ENCODE measurements around the gene CPSF3. TPM values are rescaled to one million over a fixed set of nuclear protein-coding genes. Genes with fewer than 3 reads are reported as not detected.
A peak's percentile ranks its signal among the peaks of the same experiment; 100 is the strongest.

Gene CPSF3
- 78.4 TPM for polyA plus RNA-seq (2013, experiment 1 of 2)
- 77.6 TPM for polyA plus RNA-seq (2013, experiment 2 of 2)

GRCh38 chr2:9423100-9423921 lies at the start of gene CPSF3, which contains the start of gene ITGB1BP1:
Gene CPSF3 (plus strand): TSS chr2:9423654. CDS start chr2:9423774, 120 bp downstream.
Gene ITGB1BP1 (minus strand): TSS chr2:9423528. CDS start chr2:9418697, 4,831 bp downstream.
- no peak within 1 kb of the TSS for H2BK12ac ChIP-seq (ENCODE audit: low read length)
- H3K14ac ChIP-seq (ENCODE audit: low read length): peak within 1 kb of the TSS; percentile 98
- H3K79me1 ChIP-seq (ENCODE audit: low read depth, low read length): peaks cover 7% of the 10 kb centered on the region
- no peak within 1 kb of the TSS for H2AK5ac ChIP-seq (ENCODE audit: low read depth, low read length)
- peak within 1 kb of the TSS; percentile 92 for H3K4me2 ChIP-seq (ENCODE audit: insufficient read depth, low read length, poor library complexity, severe bottlenecking)
- H3K4me3 ChIP-seq (ENCODE audit: low read length in 2 of 2): peak within 1 kb of the TSS; percentile 76 to 94
- peak; percentile 99 for DNase-seq (ENCODE audit: low spot score)
- peak within 1 kb of the TSS; percentile 49 for H2BK15ac ChIP-seq (ENCODE audit: low read length)
- peak within 1 kb of the TSS; percentile 97 for H3K18ac ChIP-seq (ENCODE audit: low read length)
- H3K27ac ChIP-seq (replicated peaks; ENCODE audit: low read length): peak within 1 kb of the TSS; percentile 87
- peaks cover 11 to 13% of the 10 kb centered on the region in 2 donors for H3K4me1 ChIP-seq (ENCODE audit: control insufficient read depth in 2 of 2, insufficient read depth in 1 of 2, low read depth in 1 of 2, low read length in 2 of 2)
- H3K23ac ChIP-seq (ENCODE audit: low read depth, low read length, poor library complexity): peak within 1 kb of the TSS; percentile 82
- H4K91ac ChIP-seq (ENCODE audit: low read depth, low read length, poor library complexity): no peak within 1 kb of the TSS
- H2BK120ac ChIP-seq (ENCODE audit: low read depth, low read length): peak within 1 kb of the TSS; percentile 23
- H3K27me3 ChIP-seq (ENCODE audit: control insufficient read depth in 3 of 3, insufficient read depth in 3 of 3, low read depth in 1 of 3, low read length in 3 of 3): no peaks in the 10 kb centered on the region
- no CpG with 5 or more reads among the region's 91 CpGs for WGBS, 2 donors (ENCODE audit: extremely low coverage in 2 of 2, insufficient read length in 2 of 2, insufficient replicate concordance in 1 of 2)
- no peak within 1 kb of the TSS for H3K4ac ChIP-seq (ENCODE audit: low read length)
- H3K9ac ChIP-seq (ENCODE audit: low read depth, low read length, poor library complexity): peak within 1 kb of the TSS; percentile 97
- H2AFZ ChIP-seq (ENCODE audit: low read length): peak within 1 kb of the TSS; percentile 88
- peak within 1 kb of the TSS; percentile 43 for H2BK5ac ChIP-seq (ENCODE audit: low read length)
- no peak within 1 kb of the TSS for H4K8ac ChIP-seq (ENCODE audit: low read depth, low read length)
- H3K36me3 ChIP-seq (replicated peaks in 1 of 2; ENCODE audit: control insufficient read depth in 2 of 2, insufficient read depth in 2 of 2, low read length in 2 of 2): peaks cover 2 to 30% of the 10 kb centered on the region in 2 donors
- no peaks in the 10 kb centered on the region for H3K9me3 ChIP-seq (replicated peaks in 1 of 2; ENCODE audit: control insufficient read depth in 2 of 2, insufficient read depth in 1 of 2, low read depth in 1 of 2, low read length in 2 of 2)

- Histone ChIP-seq H3K4ac (ENCODE audit: low read length) (no peak overlapping the region), H2BK120ac (ENCODE audit: low read depth, low read length) (no peak overlapping the region), H2BK12ac (ENCODE audit: low read length) (no peak overlapping the region), H3K4me3 (ENCODE audit: low read length in 2 of 2) (no peak overlapping the region), H3K9ac (ENCODE audit: low read depth, low read length, poor library complexity) (peak overlapping the region; percentile 36), H4K8ac (ENCODE audit: low read depth, low read length) (no peak overlapping the region), H3K36me3 (replicated peaks in 1 of 2; ENCODE audit: control insufficient read depth in 2 of 2, insufficient read depth in 2 of 2, low read length in 2 of 2) (peaks cover 29 to 99% of the 10 kb centered on the region in 2 donors), H3K23ac (ENCODE audit: low read depth, low read length, poor library complexity) (peak overlapping the region; percentile 23), H3K27ac (replicated peaks; ENCODE audit: low read length) (no peak overlapping the region), H3K14ac (ENCODE audit: low read length) (no peak overlapping the region), H3K18ac (ENCODE audit: low read length) (peak overlapping the region; percentile 35), H3K4me2 (ENCODE audit: insufficient read depth, low read length, poor library complexity, severe bottlenecking) (no peak overlapping the region), H2AK5ac (ENCODE audit: low read depth, low read length) (no peak overlapping the region), H3K79me1 (ENCODE audit: low read depth, low read length) (no peaks in the 10 kb centered on the region), H2BK5ac (ENCODE audit: low read length) (no peak overlapping the region), H3K4me1 (ENCODE audit: control insufficient read depth in 2 of 2, insufficient read depth in 1 of 2, low read depth in 1 of 2, low read length in 2 of 2) (no peaks in the 10 kb centered on the region), H3K27me3 (ENCODE audit: control insufficient read depth in 3 of 3, insufficient read depth in 3 of 3, low read depth in 1 of 3, low read length in 3 of 3) (no peaks in the 10 kb centered on the region), H3K9me3 (replicated peaks in 1 of 2; ENCODE audit: control insufficient read depth in 2 of 2, insufficient read depth in 1 of 2, low read depth in 1 of 2, low read length in 2 of 2) (no peaks in the 10 kb centered on the region), H2BK15ac (ENCODE audit: low read length) (no peak overlapping the region), H4K91ac (ENCODE audit: low read depth, low read length, poor library complexity) (no peak overlapping the region), H2AFZ (ENCODE audit: low read length) (no peak overlapping the region)
- WGBS, 2 donors (ENCODE audit: extremely low coverage in 2 of 2, insufficient read length in 2 of 2, insufficient replicate concordance in 1 of 2): no CpG with 5 or more reads among the region's 18 CpGs
- no peak for DNase-seq (ENCODE audit: low spot score)
These were observed 49.3 kb upstream of the CPSF3 start for GRCh38 chr2:9374071-9374730.

GRCh38 chr2:9375857-9376428 lies 47.5 kb upstream of the CPSF3 start:
- Histone ChIP-seq H3K23ac (ENCODE audit: low read depth, low read length, poor library complexity) (no peak overlapping the region), H3K4me2 (ENCODE audit: insufficient read depth, low read length, poor library complexity, severe bottlenecking) (no peak overlapping the region), H2BK5ac (ENCODE audit: low read length) (no peak overlapping the region), H2BK15ac (ENCODE audit: low read length) (no peak overlapping the region), H4K8ac (ENCODE audit: low read depth, low read length) (no peak overlapping the region), H3K79me1 (ENCODE audit: low read depth, low read length) (no peaks in the 10 kb centered on the region), H2BK12ac (ENCODE audit: low read length) (no peak overlapping the region), H4K91ac (ENCODE audit: low read depth, low read length, poor library complexity) (no peak overlapping the region), H2AFZ (ENCODE audit: low read length) (no peak overlapping the region), H3K9me3 (replicated peaks in 1 of 2; ENCODE audit: control insufficient read depth in 2 of 2, insufficient read depth in 1 of 2, low read depth in 1 of 2, low read length in 2 of 2) (no peaks in the 10 kb centered on the region), H3K36me3 (replicated peaks in 1 of 2; ENCODE audit: control insufficient read depth in 2 of 2, insufficient read depth in 2 of 2, low read length in 2 of 2) (peaks cover 30 to 97% of the 10 kb centered on the region in 2 donors), H3K14ac (ENCODE audit: low read length) (no peak overlapping the region), H3K4ac (ENCODE audit: low read length) (no peak overlapping the region), H2BK120ac (ENCODE audit: low read depth, low read length) (no peak overlapping the region), H3K4me1 (ENCODE audit: control insufficient read depth in 2 of 2, insufficient read depth in 1 of 2, low read depth in 1 of 2, low read length in 2 of 2) (no peaks in the 10 kb centered on the region), H3K27me3 (ENCODE audit: control insufficient read depth in 3 of 3, insufficient read depth in 3 of 3, low read depth in 1 of 3, low read length in 3 of 3) (no peaks in the 10 kb centered on the region), H2AK5ac (ENCODE audit: low read depth, low read length) (no peak overlapping the region), H3K27ac (replicated peaks; ENCODE audit: low read length) (no peak overlapping the region), H3K4me3 (ENCODE audit: low read length in 2 of 2) (peak overlapping the region in 1 of 2 donors; percentile 38), H3K9ac (ENCODE audit: low read depth, low read length, poor library complexity) (no peak overlapping the region), H3K18ac (ENCODE audit: low read length) (no peak overlapping the region)
- no peak for DNase-seq (ENCODE audit: low spot score)
- WGBS, 2 donors (ENCODE audit: extremely low coverage in 2 of 2, insufficient read length in 2 of 2, insufficient replicate concordance in 1 of 2): no CpG with 5 or more reads among the region's 4 CpGs
